ENCODE results near the gene IPPK. TPM values are rescaled to one million over a fixed set of nuclear protein-coding genes. Genes with fewer than 3 reads are reported as not detected.

IPPK gene
- polyA plus RNA-seq, 1 experiment, result 16.2 TPM

DNA sequence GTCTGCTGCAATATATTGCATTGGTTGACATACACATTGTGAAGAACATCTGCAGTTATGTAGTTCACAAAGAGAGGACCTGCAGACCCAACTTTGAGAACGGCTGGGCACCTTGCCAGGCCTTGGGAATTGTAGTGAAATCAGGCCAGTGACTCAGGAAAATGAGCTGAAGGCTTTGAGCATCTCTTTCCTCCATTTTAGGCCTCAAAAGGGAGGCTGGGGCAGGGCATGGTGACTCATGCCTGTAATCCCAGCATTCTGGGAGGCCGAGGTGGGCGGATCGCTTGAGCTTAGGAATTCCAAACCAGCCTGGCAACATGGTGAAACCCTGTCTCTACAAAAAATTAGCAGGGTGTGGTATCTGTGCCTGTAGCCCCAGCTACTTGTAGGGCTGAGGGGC, 1.4 kb upstream of the IPPK start:
- Histone ChIP-seq H3K27me3 (ENCODE audit: control insufficient read depth, insufficient read depth, low read length) (no peaks in the 10 kb centered on the region), H3K36me3 (ENCODE audit: control insufficient read depth, insufficient read depth, low read length) (peaks cover 2% of the 10 kb centered on the region; the same call in 1 of the 2 replicates), H3K4me3 (ENCODE audit: low read depth, low read length) (peak overlapping the region; percentile 87; the same call in 1 of the 2 replicates)
- DNase-seq (ENCODE audit: low read depth), result no peak
- CTCF ChIA-PET, result interaction anchor here (0.6 to 1.3 kb wide), 2 partner anchors 9 to 94 kb away, joined by 3 to 4 read pairs; no protein-coding TSS in a partner anchor
- TF ChIP-seq, protein P1, sequence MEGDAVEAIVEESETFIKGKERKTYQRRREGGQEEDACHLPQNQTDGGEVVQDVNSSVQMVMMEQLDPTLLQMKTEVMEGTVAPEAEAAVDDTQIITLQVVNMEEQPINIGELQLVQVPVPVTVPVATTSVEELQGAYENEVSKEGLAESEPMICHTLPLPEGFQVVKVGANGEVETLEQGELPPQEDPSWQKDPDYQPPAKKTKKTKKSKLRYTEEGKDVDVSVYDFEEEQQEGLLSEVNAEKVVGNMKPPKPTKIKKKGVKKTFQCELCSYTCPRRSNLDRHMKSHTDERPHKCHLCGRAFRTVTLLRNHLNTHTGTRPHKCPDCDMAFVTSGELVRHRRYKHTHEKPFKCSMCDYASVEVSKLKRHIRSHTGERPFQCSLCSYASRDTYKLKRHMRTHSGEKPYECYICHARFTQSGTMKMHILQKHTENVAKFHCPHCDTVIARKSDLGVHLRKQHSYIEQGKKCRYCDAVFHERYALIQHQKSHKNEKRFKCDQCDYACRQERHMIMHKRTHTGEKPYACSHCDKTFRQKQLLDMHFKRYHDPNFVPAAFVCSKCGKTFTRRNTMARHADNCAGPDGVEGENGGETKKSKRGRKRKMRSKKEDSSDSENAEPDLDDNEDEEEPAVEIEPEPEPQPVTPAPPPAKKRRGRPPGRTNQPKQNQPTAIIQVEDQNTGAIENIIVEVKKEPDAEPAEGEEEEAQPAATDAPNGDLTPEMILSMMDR (IDR thresholded peaks at IDR 0.05; ENCODE audit: insufficient read depth, low read depth, low read length), result no peak
- POLR2A ChIA-PET, result interaction anchor here (0.6 kb wide), 1 partner anchor 726 kb away, joined by 3 read pairs; no protein-coding TSS in a partner anchor

DNA sequence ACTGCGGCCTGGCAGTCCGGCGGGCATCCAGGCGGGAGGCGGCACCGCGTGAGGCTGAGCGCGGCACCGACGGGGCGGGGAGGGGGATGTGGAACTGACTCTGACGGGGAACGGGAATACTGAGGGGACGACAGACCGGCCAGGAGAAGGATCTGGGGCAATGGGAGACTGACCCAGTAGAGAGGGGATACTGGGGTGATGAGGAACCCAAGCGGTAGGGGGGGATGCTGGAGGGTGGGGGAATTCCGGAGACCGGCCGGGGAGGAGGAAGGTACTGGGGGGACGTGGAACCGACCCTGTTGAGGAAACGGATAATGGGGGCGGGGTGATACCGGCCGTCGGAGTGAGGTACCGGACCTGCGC, 423 bp downstream of the IPPK start:
- ChIA-PET POLR2A (no interaction called here), CTCF (interaction anchor here (1.1 to 1.2 kb wide), 2 partner anchors 18 to 121 kb away, joined by 3 read pairs; no protein-coding TSS in a partner anchor)

DNA sequence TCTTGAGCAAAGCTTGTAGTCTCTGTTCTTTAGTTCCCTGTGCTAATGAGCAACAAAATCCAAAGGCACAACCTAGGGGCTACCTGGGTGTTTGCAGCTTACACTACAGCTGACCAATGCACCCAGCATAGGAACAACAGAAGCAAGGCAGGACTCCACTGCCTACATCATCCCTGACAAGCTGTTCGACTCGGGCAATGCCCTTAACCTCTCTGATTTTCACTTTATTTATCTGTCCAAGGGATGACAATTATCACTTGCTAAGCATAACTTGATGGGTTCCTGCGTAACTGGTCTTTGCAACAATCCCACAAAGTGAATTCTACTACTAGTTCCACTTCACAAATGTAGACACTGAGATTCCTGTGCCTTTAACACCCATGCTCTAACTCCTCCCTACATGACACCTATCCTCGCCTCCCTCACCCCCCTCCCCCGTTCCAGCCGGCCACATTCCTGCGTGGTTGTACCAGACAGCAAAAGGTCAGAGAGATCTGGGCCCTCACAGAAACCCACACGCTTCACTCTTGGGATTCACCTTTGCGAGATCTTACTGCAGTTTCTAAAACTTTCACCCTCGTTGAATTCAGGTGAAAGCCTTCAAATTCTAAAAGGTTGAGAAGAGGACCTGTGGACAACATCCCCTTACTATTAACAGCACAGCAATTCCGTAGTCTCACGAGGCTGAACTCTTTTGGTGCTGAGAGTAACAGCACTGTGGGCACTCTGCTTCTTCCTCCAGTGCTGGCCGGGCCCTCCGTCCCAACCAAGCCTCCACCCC, 995 bp downstream of the IPPK start:
- CTCF ChIA-PET, result no interaction called here
- H3K36me3 ChIP-seq (ENCODE audit: control insufficient read depth, insufficient read depth, low read length), result peaks cover 2% of the 10 kb centered on the region; the same call in 1 of the 2 replicates
- H3K4me3 ChIP-seq (ENCODE audit: low read depth, low read length), result peak overlapping the region; percentile 87
- no peak for DNase-seq (ENCODE audit: low read depth)
- no peaks in the 10 kb centered on the region for H3K27me3 ChIP-seq (ENCODE audit: control insufficient read depth, insufficient read depth, low read length)
- TF ChIP-seq, protein P1 (IDR thresholded peaks at IDR 0.05; ENCODE audit: insufficient read depth, low read depth, low read length), result no peak
- POLR2A ChIA-PET, result no interaction called here

More for the DNA sequence above, 423 bp downstream of the IPPK start:
- peak overlapping the region; percentile 87 for H3K4me3 ChIP-seq (ENCODE audit: low read depth, low read length)
- TF ChIP-seq, protein P1 (IDR thresholded peaks at IDR 0.05; ENCODE audit: insufficient read depth, low read depth, low read length), result no peak
- H3K27me3 ChIP-seq (ENCODE audit: control insufficient read depth, insufficient read depth, low read length), result no peaks in the 10 kb centered on the region
- no peak for DNase-seq (ENCODE audit: low read depth)
- H3K36me3 ChIP-seq (ENCODE audit: control insufficient read depth, insufficient read depth, low read length), result peaks cover 2% of the 10 kb centered on the region; the same call in 1 of the 2 replicates

DNA sequence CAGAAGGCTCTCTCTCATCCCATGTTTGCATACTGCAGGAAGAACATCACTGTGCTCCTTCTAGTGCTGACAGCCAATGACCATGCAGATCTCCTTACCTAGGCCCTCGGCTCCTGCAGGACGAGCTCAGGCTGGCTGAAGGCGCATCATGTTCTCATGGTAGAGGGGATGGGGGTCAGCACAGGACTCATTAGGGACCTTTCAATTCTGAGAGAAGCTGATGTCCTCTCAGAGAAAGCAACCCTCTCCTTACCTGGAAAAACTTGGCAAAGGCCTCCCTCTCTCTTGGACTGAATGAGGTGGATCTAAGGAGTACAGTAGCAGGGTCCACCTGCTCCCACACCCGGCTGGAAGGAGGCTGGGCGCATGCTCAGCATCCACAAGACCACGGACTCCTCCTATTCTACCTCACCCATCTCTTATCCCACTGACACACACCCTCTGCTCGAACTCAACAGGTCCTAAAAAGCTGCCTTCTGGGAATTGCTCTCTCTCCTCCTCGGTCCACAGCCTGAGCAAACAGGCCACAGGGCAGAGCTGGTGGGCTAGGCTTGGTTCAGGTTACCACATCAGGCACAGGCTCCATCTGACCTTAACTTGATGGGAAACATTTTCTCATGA, 2.9 kb downstream of the IPPK start:
- no peak overlapping the region for H3K4me3 ChIP-seq (ENCODE audit: low read depth, low read length)
- TF ChIP-seq, protein P1 (IDR thresholded peaks at IDR 0.05; ENCODE audit: insufficient read depth, low read depth, low read length), result no peak
- no peak for DNase-seq (ENCODE audit: low read depth)
- H3K36me3 ChIP-seq (ENCODE audit: control insufficient read depth, insufficient read depth, low read length), result peaks cover 2% of the 10 kb centered on the region; the same call in 1 of the 2 replicates
- ChIA-PET POLR2A (no interaction called here), CTCF (interaction anchor here (0.6 to 0.8 kb wide), 2 partner anchors 32 to 123 kb away, joined by 3 to 4 read pairs; no protein-coding TSS in a partner anchor)
- no peaks in the 10 kb centered on the region for H3K27me3 ChIP-seq (ENCODE audit: control insufficient read depth, insufficient read depth, low read length)

DNA sequence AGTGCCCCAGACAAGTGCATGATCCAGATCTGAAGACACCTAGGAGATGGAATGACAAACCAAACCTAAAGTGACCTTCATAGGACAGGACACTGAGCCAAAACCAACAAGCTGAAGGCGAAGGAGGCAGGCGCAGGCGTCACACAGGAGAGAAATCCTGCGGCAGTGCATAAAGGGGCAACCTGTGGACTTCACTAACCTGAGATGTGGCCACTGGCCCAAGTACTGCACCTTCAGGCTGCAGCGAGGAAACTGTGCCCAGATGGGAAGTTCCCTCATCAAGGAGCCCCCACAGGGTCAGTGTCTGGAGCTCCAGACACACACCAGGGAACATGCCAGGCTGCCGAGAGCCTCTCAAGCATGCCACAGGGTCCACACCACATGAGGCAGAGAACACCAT, 3.7 kb downstream of the IPPK start:
- POLR2A ChIA-PET, result no interaction called here
- TF ChIP-seq, protein P1 (IDR thresholded peaks at IDR 0.05; ENCODE audit: insufficient read depth, low read depth, low read length), result no peak

More for the DNA sequence above, 3.7 kb downstream of the IPPK start:
- no peak overlapping the region for H3K4me3 ChIP-seq (ENCODE audit: low read depth, low read length)
- CTCF ChIA-PET, result interaction anchor here (0.6 to 0.7 kb wide), 2 partner anchors 8 to 31 kb away, joined by 3 read pairs; no protein-coding TSS in a partner anchor
- H3K36me3 ChIP-seq (ENCODE audit: control insufficient read depth, insufficient read depth, low read length), result peaks cover 2% of the 10 kb centered on the region
- H3K27me3 ChIP-seq (ENCODE audit: control insufficient read depth, insufficient read depth, low read length), result no peaks in the 10 kb centered on the region
- no peak for DNase-seq (ENCODE audit: low read depth)

All from BJ (cell line).